Central memory CD8-positive, alpha-beta T cell (primary cell): ENCODE data around the gene ELMO1.
A peak's percentile ranks its signal among the peaks of the same experiment; 100 is the strongest.

Source experiments
- ATAC-seq: fragments of 150-1000 bp; cut with Tn5 transposase; replicated peaks from 2 replicates; pipeline ENCODE4 v1.10.0; 2022; ENCODE audit warnings: mild to moderate bottlenecking, moderate FRiP score, moderate number of reproducible peaks; ENCODE audit not compliant: poor library complexity, severe bottlenecking; ENCODE audit errors: extremely low read depth
- DNase-seq, 2 donors: peaks; one replicate each; pipeline ENCODE4 v3.0.0; 2021; ENCODE audit warnings: low spot score in 2 of 2
- H3K27ac Mint-ChIP-seq: one replicate; pipeline ENCODE4 v1.8.0; 2022; ENCODE audit warnings: low read depth, mild to moderate bottlenecking, moderate library complexity, mixed read lengths
- H3K27me3 Mint-ChIP-seq: one replicate; pipeline ENCODE4 v1.8.0; 2022; ENCODE audit warnings: mixed read lengths
- H3K36me3 Mint-ChIP-seq: one replicate; pipeline ENCODE4 v1.8.0; 2022; ENCODE audit warnings: mild to moderate bottlenecking, moderate library complexity, mixed read lengths; ENCODE audit not compliant: insufficient read depth
- H3K4me1 Mint-ChIP-seq: one replicate; pipeline ENCODE4 v1.8.0; 2022; ENCODE audit warnings: mixed read lengths
- H3K4me3 Mint-ChIP-seq: one replicate; pipeline ENCODE4 v1.8.0; 2022; ENCODE audit warnings: mild to moderate bottlenecking, moderate library complexity, mixed read lengths
- H3K9me3 Mint-ChIP-seq: one replicate; pipeline ENCODE4 v1.8.0; 2022; ENCODE audit warnings: mixed read lengths

ELMO1 gene

GRCh38 chr7:36827726-36828703 is 620.6 kb downstream of the ELMO1 start:
- ATAC-seq (no peak), DNase-seq (no peak)
- Mint-ChIP-seq H3K4me3 (no peak overlapping the region), H3K27me3 (no peaks in the 10 kb centered on the region), H3K9me3 (no peaks in the 10 kb centered on the region), H3K36me3 (peaks cover 3% of the 10 kb centered on the region), H3K27ac (no peak overlapping the region), H3K4me1 (no peaks in the 10 kb centered on the region)

DNA sequence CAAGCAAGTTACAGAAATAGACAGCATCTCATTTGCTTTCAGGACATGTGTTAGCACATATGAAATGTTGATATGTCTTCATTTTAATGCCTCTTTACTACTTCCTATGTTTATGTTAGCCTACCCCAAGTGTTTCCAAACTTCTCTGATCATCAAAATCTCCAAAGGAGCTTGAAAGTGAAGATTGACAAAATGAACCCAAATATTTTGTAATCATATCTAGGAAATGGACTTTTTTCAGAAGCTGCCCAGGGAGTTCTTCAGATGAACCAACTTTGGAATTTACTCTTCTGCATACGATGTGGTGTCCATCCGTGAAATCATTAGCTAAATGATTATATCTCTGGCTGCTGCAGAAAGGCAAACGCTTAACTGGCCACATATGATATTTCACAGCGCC is 623.2 kb downstream of the ELMO1 start:
- Mint-ChIP-seq H3K36me3 (peaks cover 3% of the 10 kb centered on the region), H3K9me3 (peaks cover 9% of the 10 kb centered on the region), H3K4me3 (no peak overlapping the region), H3K27ac (no peak overlapping the region), H3K4me1 (peaks cover 11% of the 10 kb centered on the region), H3K27me3 (no peaks in the 10 kb centered on the region)
- DNase-seq (no peak), ATAC-seq (no peak)

DNA sequence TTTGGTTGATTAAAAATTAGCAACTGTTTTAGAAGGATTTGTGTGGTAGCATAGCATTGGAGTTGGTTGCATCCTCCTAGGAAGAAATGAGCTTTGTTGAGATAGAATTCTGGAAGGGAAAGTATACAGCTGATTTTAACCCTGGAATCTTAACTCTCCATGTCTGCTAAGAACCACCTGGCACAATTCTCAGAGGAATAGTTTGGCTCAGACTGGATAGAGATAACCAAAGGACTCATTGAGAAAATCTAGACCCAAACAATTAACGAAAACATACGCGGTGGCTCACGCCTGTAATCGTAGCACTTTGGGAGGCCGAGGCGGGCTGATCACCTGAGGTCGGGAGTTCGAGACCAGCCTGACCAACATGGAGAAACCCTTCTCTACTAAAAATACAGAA is 625.3 kb downstream of the ELMO1 start:
- peaks cover 2% of the 10 kb centered on the region for H3K36me3 Mint-ChIP-seq
- H3K9me3 Mint-ChIP-seq = peaks cover 9% of the 10 kb centered on the region
- DNase-seq (no peak), ATAC-seq (no peak)
- H3K27ac Mint-ChIP-seq = no peak overlapping the region
- H3K27me3 Mint-ChIP-seq = no peaks in the 10 kb centered on the region
- peaks cover 11% of the 10 kb centered on the region for H3K4me1 Mint-ChIP-seq
- no peak overlapping the region for H3K4me3 Mint-ChIP-seq

GRCh38 chr7:36821617-36822016 is 627.0 kb downstream of the ELMO1 start:
- no peak overlapping the region for H3K4me3 Mint-ChIP-seq
- no peaks in the 10 kb centered on the region for H3K27me3 Mint-ChIP-seq
- peaks cover 9% of the 10 kb centered on the region for H3K9me3 Mint-ChIP-seq
- ATAC-seq (no peak), DNase-seq (no peak)
- peak overlapping the region; percentile 29 for H3K27ac Mint-ChIP-seq
- H3K4me1 Mint-ChIP-seq = peaks cover 11% of the 10 kb centered on the region
- H3K36me3 Mint-ChIP-seq = peaks cover 2% of the 10 kb centered on the region

GRCh38 chr7:36820527-36821170 is 628.0 kb downstream of the ELMO1 start:
- Mint-ChIP-seq H3K9me3 (peaks cover 9% of the 10 kb centered on the region), H3K27ac (peak overlapping the region; percentile 29), H3K4me3 (no peak overlapping the region), H3K4me1 (peaks cover 11% of the 10 kb centered on the region), H3K27me3 (no peaks in the 10 kb centered on the region), H3K36me3 (peaks cover 2% of the 10 kb centered on the region)
- DNase-seq (no peak), ATAC-seq (no peak)

DNA sequence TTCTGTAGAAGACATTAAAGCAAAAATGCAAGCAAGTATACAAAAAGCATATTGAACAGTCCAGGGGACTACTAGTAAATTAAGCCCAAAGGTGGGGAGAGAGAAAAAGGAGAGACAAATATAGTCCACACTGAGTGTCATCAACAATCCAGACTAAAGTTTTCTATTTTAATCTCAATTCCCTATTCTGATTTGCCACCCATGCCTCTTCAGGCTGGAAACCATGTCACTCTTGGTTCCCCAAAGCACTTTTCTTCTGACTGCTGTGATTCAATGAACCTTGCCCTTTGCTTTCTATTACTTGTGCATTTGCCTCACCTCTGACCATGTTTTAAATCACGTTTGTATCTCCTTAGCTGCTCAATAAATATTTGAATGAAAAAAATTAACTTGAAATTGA is 629.0 kb downstream of the ELMO1 start:
- Mint-ChIP-seq H3K27me3 (no peaks in the 10 kb centered on the region), H3K36me3 (peaks cover 2% of the 10 kb centered on the region), H3K9me3 (peaks cover 9% of the 10 kb centered on the region), H3K4me3 (no peak overlapping the region), H3K27ac (no peak overlapping the region), H3K4me1 (peaks cover 11% of the 10 kb centered on the region)
- ATAC-seq (no peak), DNase-seq (no peak)

DNA sequence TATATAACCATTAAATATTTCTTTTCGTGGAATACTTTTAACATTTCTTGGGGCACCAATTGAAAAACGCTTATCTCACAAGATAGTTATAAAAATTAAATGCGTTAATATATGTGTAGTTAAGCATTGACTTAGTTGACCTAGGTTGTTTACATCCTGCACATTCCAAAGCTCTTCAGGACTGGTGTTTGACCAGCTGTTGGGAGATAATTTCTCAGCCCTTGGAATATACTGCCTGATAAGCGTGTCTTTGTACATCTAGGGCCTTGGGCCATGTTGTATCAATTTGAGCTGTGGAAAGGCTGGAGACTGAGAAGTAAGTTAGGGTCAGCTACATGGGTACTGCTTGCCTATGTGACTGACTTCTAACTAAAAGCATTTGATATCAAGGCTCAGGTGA is 634.4 kb downstream of the ELMO1 start:
- no peaks in the 10 kb centered on the region for H3K36me3 Mint-ChIP-seq
- no peaks in the 10 kb centered on the region for H3K9me3 Mint-ChIP-seq
- no peak overlapping the region for H3K27ac Mint-ChIP-seq
- H3K4me1 Mint-ChIP-seq = peaks cover 2% of the 10 kb centered on the region
- DNase-seq (no peak), ATAC-seq (no peak)
- no peaks in the 10 kb centered on the region for H3K27me3 Mint-ChIP-seq
- H3K4me3 Mint-ChIP-seq = no peak overlapping the region

- H3K36me3 Mint-ChIP-seq = no peaks in the 10 kb centered on the region
- ATAC-seq (no peak), DNase-seq (no peak)
- H3K4me1 Mint-ChIP-seq = peaks cover 21% of the 10 kb centered on the region
- H3K27ac Mint-ChIP-seq = no peak overlapping the region
- no peaks in the 10 kb centered on the region for H3K9me3 Mint-ChIP-seq
- no peak overlapping the region for H3K4me3 Mint-ChIP-seq
- no peaks in the 10 kb centered on the region for H3K27me3 Mint-ChIP-seq
These were observed 636.9 kb downstream of the ELMO1 start for GRCh38 chr7:36811807-36812206.

DNA sequence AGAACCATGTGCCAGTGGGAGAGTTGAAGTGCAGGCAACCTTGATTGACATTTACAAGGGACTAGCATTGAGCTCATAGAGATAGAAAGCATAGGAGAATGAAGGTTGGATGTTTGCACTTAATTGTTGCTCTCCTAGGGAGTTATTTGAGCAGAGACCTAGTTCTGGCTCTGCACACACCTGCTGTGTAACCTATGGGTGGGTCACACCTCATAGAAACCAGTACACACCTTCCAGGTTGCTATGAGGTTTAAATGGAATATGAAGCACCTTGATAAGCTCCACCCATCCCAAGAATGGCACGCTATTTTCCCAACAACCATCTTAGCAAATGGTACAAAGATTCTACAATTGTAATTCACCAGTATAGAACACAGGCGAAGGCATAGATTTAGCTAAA is 638.2 kb downstream of the ELMO1 start:
- DNase-seq = no peak
- no peak for ATAC-seq
- no peaks in the 10 kb centered on the region for H3K36me3 Mint-ChIP-seq
- H3K4me1 Mint-ChIP-seq = peaks cover 23% of the 10 kb centered on the region
- H3K9me3 Mint-ChIP-seq = no peaks in the 10 kb centered on the region
- no peak overlapping the region for H3K4me3 Mint-ChIP-seq
- H3K27ac Mint-ChIP-seq = no peak overlapping the region
- H3K27me3 Mint-ChIP-seq = peaks cover under 1% of the 10 kb centered on the region

GRCh38 chr7:36810032-36810431 is 638.6 kb downstream of the ELMO1 start:
- Mint-ChIP-seq H3K27me3 (peaks cover 5% of the 10 kb centered on the region), H3K4me3 (no peak overlapping the region), H3K4me1 (peaks cover 24% of the 10 kb centered on the region), H3K27ac (no peak overlapping the region), H3K9me3 (no peaks in the 10 kb centered on the region), H3K36me3 (no peaks in the 10 kb centered on the region)
- no peak for DNase-seq
- no peak for ATAC-seq

DNA sequence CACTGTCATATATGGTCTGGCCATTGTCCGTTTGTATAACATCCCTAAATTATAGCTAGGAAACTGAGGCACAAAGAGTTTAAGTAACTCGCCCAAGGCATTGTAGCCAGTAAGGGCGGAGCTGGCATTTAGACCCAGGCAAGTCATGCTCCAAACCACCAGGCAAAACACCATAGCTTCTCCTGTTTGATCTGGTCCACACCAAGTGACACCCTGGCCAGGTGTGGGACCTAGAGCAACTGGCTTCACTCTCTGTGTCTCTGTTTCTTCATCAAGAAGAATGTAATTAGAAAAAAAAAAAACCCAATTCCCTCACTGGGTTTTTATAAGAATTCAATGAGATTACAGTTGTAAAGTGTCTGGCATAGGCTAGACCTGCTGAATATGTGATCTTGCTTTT is 639.2 kb downstream of the ELMO1 start:
- H3K9me3 Mint-ChIP-seq = no peaks in the 10 kb centered on the region
- no peak overlapping the region for H3K4me3 Mint-ChIP-seq
- H3K4me1 Mint-ChIP-seq = peaks cover 29% of the 10 kb centered on the region
- H3K36me3 Mint-ChIP-seq = no peaks in the 10 kb centered on the region
- DNase-seq (no peak), ATAC-seq (no peak)
- peaks cover 9% of the 10 kb centered on the region for H3K27me3 Mint-ChIP-seq
- no peak overlapping the region for H3K27ac Mint-ChIP-seq

GRCh38 chr7:36809086-36809485 is 639.6 kb downstream of the ELMO1 start:
- Mint-ChIP-seq H3K27ac (no peak overlapping the region), H3K27me3 (peaks cover 9% of the 10 kb centered on the region), H3K36me3 (no peaks in the 10 kb centered on the region), H3K4me3 (no peak overlapping the region), H3K9me3 (no peaks in the 10 kb centered on the region), H3K4me1 (peaks cover 31% of the 10 kb centered on the region)
- DNase-seq = no peak
- ATAC-seq = no peak

- Mint-ChIP-seq H3K27me3 (peaks cover 9% of the 10 kb centered on the region), H3K4me1 (peaks cover 40% of the 10 kb centered on the region), H3K4me3 (no peak overlapping the region), H3K9me3 (no peaks in the 10 kb centered on the region), H3K36me3 (no peaks in the 10 kb centered on the region), H3K27ac (no peak overlapping the region)
- no peak for ATAC-seq
- no peak for DNase-seq
These were observed 641.8 kb downstream of the ELMO1 start for GRCh38 chr7:36806891-36807290.
